Measurements from ENCODE around the gene GPR39.

The GPR39 gene

DNA sequence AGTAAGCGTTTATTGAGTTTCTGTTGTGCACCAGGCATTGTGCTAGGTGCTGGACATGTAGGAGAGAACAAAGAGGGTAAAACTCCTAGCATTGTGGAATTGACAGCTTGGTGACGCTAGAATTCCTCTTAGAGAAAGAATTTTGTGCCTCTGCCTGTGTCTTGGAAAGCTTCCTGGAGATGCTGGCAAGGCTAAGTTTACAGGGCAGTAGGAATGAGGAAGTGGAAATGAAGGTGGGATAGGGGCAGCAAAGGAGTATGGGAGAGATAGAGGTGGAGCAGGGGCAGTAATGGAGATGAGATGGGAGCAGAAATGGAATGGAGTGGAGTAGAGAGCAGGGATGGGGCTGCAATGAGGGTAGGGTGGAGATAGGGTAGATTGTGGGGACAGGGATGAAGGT, 29.8 kb downstream of the GPR39 start:
- no peak for DNase-seq (ENCODE audit: low spot score)

- DNase-seq (ENCODE audit: low spot score): no peak
These were observed 31.7 kb downstream of the GPR39 start for GRCh38 chr2:132448331-132448730.

DNA sequence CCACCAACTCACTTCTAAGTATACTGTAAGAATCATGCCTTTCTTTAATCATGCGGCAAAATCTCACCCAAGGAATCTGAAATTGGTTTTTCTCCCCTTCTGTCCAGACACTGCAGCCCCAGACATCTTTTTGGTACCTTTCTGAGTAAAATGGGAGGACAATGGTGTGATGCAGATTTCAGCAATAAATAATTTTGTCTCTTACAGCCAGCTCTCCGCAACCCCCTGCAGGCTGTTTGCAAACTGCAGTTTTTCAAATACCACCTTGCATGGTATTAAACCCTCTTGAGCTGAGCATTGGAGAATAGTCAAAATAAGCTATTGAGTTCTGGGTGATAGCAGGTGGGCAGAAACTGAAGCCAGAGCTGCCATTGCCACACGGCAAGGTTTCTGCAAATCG, 32.2 kb downstream of the GPR39 start:
- DNase-seq (ENCODE audit: low spot score): no peak

GRCh38 chr2:132449868-132450267, 33.3 kb downstream of the GPR39 start:
- DNase-seq (ENCODE audit: low spot score): no peak

- no peak for DNase-seq (ENCODE audit: low spot score)
These were observed 44.2 kb downstream of the GPR39 start for GRCh38 chr2:132460781-132461180.

- no peak for DNase-seq (ENCODE audit: low spot score)
These were observed 45.6 kb downstream of the GPR39 start for GRCh38 chr2:132462236-132462635.

DNA sequence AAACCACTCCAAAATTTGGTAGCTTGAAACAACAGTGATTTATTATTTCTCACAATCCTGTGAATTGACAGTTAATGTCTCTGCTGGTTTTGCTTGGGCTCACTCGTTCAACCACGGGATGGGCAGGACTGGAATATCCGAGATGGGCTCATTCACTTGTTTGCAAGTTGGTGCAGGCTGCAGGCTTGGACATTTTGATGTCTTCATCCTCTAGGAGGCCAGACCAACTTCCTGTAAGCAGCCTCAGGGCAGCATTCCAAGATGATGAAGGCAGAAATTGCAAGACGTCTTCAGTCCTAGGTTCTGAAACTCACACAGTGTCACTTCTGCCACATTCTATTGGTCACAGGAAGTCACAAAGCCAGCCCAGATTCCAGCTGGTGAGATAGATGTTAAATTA, 47.1 kb downstream of the GPR39 start:
- no peak for DNase-seq (ENCODE audit: low spot score)

GRCh38 chr2:132465917-132466316, 49.3 kb downstream of the GPR39 start:
- DNase-seq (ENCODE audit: low spot score): no peak

DNA sequence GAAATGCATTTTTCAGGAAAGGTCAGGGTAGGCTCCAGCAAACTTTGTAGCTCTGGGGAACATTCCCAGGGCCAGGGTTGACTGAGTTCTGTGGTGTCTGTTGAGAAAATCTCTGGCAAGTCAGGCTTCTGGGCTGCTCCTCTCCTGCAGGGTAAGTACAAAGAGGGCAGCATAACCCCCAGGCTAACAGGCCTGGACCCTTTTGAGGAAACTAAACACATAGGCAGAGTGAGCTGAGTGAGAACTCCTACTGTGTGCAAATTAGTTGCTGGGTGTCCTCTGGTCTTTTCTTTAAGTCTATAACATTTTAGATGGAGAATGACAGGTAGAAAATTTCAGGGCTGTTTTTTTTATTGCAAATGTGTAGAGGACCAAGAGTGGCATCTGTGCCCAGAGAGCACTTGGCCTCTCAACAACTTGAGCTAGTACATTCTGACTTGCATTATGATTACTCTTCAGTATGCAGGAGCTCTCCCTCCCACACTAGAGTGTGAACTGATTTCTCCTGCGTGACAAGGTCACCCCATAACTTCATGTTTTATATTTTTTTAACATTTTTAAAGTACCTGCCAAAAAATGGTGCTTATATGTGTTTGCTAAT, 49.9 kb downstream of the GPR39 start:
- no peak for DNase-seq (ENCODE audit: low spot score)

- DNase-seq (ENCODE audit: low spot score): no peak
These were observed 52.4 kb downstream of the GPR39 start for GRCh38 chr2:132468821-132469675.

DNA sequence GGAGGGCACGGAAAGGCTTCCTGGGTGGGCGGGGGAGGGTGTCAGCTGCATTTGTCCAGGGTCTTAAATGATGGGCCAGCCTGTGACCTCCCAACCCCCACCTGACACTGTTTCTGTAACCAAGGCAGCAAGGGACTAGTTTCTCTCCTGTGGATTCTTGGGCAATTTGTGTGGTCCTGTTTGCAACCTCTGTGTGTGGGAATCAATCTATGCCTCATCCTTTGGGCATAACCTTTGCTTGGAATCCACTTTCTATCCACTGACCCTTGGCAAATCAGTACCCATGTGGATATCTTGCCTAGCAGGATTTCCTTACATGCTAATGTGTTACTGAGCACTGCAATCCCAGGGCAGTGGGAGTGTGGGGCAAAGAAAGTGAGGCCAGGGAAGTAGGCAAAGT, 54.1 kb downstream of the GPR39 start:
- no peak for DNase-seq (ENCODE audit: low spot score)

- DNase-seq (ENCODE audit: low spot score): no peak
These were observed 56.7 kb downstream of the GPR39 start for GRCh38 chr2:132473174-132473883.

- DNase-seq (ENCODE audit: low spot score): no peak
These were observed 59.0 kb downstream of the GPR39 start for GRCh38 chr2:132475615-132476014.

- no peak for DNase-seq (ENCODE audit: low spot score)
These were observed 60.8 kb downstream of the GPR39 start for GRCh38 chr2:132477436-132477835.

DNA sequence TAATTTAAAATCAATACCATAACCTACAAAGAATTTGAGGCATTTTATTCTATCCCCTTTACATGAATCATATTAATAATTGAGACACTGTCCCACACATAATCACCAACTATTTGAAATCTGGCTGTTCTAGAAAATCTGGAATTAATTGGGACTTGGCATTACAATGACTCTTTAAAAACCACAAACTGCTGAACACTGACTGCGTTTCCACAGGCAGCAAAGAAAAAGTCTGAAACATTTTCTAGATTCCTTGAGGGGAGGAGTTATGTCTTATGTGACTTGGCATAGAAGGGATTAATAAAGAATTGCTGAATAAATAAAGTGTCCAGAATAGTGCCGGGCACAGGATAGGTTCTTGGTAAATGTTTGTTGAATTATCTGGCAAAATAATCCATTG, 61.4 kb downstream of the GPR39 start:
- no peak for DNase-seq (ENCODE audit: low spot score)

DNA sequence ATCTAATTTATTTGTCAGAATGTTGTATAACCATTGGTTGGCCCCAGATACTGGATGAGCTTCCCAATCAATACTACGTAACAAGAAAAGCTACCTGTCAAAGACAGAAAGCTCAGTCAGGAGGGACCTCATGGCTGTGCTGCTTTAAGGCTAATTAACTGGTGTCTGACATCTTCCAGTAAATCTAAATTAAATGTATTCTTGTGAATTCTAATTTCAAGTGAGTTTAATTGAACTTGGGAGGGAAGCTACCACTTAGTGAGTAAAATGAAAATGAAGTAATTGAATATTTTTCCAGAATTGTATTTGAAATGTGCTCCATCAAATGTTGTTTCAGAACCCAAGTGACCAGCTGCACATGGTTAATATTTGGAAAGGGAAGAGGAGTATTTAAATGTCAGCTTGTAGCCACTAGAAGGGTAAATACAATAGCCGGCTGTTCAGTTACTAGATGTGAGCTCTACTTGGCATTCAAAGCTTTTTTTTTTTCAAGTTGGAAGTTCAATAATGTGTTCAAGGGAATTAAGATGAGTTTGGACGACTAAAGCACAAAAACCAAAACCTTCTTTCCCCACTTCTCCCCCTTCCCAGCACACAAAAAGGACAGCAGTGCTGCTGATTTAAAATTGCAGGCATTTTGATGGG, 62.0 kb downstream of the GPR39 start:
- DNase-seq (ENCODE audit: low spot score): no peak

GRCh38 chr2:132479155-132479554, 62.5 kb downstream of the GPR39 start:
- no peak for DNase-seq (ENCODE audit: low spot score)

GRCh38 chr2:132482821-132483220, 66.2 kb downstream of the GPR39 start:
- no peak for DNase-seq (ENCODE audit: low spot score)

DNA sequence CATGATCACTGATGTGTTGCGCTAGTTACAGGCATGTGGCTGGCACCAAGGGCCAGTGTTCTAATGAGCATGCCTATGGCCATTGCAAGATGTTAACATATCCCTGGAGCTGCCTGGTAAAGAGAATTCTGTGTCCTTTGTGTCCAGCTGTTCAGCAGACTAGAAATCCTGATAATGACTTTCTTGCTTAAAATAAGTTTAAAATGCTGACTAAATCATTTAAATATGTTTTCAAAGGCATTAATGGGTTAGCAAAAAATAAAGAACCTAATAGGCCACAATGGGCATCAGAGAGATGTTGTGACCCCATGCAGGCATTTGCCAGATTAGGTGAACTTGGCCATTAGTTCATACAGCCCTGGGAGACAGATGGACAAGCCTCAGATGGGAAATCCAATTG, 67.5 kb downstream of the GPR39 start:
- no peak for DNase-seq (ENCODE audit: low spot score)

GRCh38 chr2:132488491-132488890, 71.9 kb downstream of the GPR39 start:
- no peak for DNase-seq (ENCODE audit: low spot score)

GRCh38 chr2:132489150-132489549, 72.5 kb downstream of the GPR39 start:
- DNase-seq (ENCODE audit: low spot score): no peak

DNA sequence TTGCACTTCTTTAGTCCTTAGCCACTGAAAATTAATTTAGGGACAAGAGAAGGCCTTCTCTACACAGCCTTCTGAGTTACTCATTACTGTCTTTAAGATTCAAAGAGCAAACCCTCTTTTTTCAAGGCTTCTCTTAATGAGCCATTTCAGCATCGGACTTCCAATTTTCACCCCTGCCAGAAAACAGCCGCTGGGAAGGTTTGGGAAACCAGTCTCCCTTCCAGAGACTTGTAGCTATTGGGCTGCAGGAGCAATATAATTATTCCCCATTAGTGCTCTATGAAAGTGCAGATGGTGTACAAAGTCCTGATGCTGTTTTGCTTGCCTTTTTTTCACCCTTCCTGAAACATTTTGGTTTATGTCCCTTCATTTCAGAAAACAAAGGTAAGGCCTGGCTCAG, 79.3 kb downstream of the GPR39 start:
- no peak for DNase-seq (ENCODE audit: low spot score)

DNA sequence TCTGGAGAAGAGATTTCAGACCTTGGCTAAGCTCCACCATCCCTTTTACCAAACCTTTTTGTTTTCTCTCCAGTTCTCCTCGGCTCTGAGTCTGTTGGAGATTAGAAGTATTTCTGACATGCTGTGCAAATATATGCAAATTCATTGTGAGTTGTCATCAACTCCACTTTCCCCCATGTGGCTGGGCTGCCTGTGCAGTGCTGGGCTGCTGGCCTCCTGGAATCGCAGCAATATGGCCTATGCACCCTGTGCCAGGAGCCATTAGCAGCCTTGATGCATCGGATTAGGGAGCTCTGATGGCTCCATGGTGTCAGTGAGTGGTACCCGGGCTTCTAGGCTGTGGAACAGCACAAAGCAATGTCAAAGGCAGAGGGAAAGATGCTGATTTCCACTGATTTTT, 80.0 kb downstream of the GPR39 start:
- no peak for DNase-seq (ENCODE audit: low spot score)

All from activated CD4-positive, alpha-beta T cell treated with anti-CD3 and anti-CD28 coated beads, Interleukin-2, Interleukin-4, amounts not matched to agents 100 ng/mL and 50 ng/mL, durations not matched to agents 16 hours and 8 hours (primary cell).